ENCODE results near the gene GPC5.

DNA sequence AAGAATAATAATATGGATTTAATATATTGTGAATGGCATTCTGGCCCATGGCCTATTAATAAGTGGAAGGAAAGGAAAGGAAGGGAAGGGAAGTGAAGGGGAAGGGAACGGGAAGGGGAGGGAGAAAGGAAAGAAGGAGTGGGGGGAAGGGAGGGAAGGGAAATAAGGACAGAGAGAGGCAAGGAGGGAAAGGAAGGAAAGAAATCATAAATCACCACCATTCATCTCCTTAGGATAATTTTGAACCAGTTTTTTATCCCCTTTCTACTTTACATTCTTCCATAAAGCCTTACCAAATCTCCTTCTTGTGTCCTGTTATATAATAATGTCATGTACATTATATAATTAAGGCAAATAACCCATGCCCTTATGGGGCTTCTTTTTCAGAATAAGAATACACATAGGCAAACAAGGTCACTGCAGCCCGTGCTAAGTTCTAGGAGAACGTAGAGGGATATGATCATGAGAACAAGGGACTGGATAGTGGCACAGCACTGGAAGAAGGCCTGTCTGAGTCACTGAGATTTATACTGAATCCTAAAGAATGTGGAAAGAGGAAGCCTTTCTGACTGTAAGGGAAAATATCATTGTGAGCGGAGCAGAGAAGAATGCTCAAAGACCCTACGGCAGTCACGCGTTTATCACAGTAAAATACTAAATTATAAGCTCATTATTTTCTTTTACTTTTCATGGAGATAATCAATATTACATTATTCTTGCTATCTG, 1383.7 kb downstream of the GPC5 start:
- TF ChIP-seq, protein P1, sequence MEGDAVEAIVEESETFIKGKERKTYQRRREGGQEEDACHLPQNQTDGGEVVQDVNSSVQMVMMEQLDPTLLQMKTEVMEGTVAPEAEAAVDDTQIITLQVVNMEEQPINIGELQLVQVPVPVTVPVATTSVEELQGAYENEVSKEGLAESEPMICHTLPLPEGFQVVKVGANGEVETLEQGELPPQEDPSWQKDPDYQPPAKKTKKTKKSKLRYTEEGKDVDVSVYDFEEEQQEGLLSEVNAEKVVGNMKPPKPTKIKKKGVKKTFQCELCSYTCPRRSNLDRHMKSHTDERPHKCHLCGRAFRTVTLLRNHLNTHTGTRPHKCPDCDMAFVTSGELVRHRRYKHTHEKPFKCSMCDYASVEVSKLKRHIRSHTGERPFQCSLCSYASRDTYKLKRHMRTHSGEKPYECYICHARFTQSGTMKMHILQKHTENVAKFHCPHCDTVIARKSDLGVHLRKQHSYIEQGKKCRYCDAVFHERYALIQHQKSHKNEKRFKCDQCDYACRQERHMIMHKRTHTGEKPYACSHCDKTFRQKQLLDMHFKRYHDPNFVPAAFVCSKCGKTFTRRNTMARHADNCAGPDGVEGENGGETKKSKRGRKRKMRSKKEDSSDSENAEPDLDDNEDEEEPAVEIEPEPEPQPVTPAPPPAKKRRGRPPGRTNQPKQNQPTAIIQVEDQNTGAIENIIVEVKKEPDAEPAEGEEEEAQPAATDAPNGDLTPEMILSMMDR (IDR thresholded peaks at IDR 0.05 in 4 of 5, conservative IDR thresholded peaks at IDR 0.05 in 1 of 5): no peak
- TF ChIP-seq POLR2A (IDR thresholded peaks at IDR 0.05): no peak

Data from gastrocnemius medialis (tissue), 4 donors.